RWPE1 (cell line): Measurements from ENCODE around the gene TCEAL3.
A peak's percentile ranks its signal among the peaks of the same experiment; 100 is the strongest.

Experiments used
- CTCF ChIA-PET: fragments of 350-600 bp; sonication (Branson Sonifier 250); formaldehyde crosslinking; extraction: SDS; loops from one replicate; lab custom pipeline; 2021; lab: Yijun Ruan, JAX
- POLR2A ChIA-PET: fragments of 400-600 bp; formaldehyde crosslinking; extraction: SDS; loops from one replicate; lab custom pipeline; 2020; ENCODE audit warnings: antibody characterized with exemption; ENCODE audit not compliant: low non-redundant PET; lab: Yijun Ruan, JAX
- DNase-seq: peaks from one replicate; pipeline ENCODE4 v3.0.0; 2012; ENCODE audit warnings: low spot score
- H3K27ac ChIP-seq: fragments of 450-650 bp; 2 replicates; pipeline ENCODE4 v1.5.1; 2017
- TF ChIP-seq, protein P1 (sequence below): fragments of 450-650 bp; conservative IDR thresholded peaks from 2 replicates; pipeline ENCODE4 v1.5.1; 2017; ENCODE audit warnings: low read depth, mild to moderate bottlenecking

The TCEAL3 gene

DNA sequence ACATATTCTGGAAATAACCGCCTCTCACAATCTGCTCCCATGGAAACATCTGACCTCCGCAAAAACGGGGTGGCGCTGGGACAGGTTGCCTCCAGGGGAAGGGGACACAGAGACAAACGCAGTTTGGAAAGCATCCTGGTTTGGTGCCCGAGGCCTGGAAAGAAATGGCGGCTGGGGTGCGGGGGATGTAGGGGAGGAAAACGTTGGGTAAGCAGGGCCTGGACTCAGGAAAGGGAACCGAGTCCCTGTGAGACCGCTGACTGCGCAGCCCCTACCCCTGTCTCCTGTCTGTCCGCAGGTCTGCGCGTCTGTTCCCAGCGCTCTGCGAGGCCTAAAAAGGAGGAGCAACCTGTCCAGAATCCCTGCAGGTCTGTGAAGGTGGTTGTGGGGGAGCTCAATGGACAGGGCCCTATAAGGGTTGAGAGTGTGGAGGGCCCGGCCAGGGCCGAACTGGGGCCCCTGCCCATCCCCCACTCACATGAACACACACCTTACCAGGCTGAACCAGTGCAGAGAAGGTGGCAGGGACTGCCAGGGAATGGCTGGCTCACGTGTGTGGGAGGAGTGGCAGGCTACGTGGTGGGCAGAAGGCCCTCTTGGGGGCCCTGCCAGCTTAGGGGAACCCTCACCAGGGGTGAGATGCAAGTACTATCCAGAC, 672 bp downstream of the TCEAL3 start:
- ChIA-PET POLR2A (no interaction called here), CTCF (no interaction called here)
- TF ChIP-seq, protein P1, sequence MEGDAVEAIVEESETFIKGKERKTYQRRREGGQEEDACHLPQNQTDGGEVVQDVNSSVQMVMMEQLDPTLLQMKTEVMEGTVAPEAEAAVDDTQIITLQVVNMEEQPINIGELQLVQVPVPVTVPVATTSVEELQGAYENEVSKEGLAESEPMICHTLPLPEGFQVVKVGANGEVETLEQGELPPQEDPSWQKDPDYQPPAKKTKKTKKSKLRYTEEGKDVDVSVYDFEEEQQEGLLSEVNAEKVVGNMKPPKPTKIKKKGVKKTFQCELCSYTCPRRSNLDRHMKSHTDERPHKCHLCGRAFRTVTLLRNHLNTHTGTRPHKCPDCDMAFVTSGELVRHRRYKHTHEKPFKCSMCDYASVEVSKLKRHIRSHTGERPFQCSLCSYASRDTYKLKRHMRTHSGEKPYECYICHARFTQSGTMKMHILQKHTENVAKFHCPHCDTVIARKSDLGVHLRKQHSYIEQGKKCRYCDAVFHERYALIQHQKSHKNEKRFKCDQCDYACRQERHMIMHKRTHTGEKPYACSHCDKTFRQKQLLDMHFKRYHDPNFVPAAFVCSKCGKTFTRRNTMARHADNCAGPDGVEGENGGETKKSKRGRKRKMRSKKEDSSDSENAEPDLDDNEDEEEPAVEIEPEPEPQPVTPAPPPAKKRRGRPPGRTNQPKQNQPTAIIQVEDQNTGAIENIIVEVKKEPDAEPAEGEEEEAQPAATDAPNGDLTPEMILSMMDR: no peak
- no peak for DNase-seq
- peak overlapping the region; percentile 60 for H3K27ac ChIP-seq

DNA sequence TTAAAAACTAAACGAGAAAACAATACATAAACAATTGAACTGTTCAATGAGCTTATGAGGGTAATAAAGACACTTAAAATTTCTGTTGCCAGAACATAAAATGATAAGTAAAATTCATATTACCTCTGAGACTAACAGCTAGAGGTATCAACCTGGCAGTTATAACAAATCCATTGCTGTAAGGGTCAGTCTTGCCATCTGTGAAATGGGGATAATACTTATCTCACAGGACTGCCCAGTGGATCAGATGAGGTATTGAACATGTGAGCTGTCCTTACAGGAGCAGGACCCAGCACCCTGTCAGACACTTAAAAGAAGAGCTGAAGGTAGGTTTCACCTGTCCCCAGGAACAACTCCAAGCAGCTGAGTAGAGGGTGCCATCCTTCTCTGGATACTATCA, 2.5 kb downstream of the TCEAL3 start:
- ChIA-PET CTCF (no interaction called here), POLR2A (no interaction called here)
- no peak for DNase-seq
- TF ChIP-seq, protein P1: no peak
- H3K27ac ChIP-seq: no peak overlapping the region

DNA sequence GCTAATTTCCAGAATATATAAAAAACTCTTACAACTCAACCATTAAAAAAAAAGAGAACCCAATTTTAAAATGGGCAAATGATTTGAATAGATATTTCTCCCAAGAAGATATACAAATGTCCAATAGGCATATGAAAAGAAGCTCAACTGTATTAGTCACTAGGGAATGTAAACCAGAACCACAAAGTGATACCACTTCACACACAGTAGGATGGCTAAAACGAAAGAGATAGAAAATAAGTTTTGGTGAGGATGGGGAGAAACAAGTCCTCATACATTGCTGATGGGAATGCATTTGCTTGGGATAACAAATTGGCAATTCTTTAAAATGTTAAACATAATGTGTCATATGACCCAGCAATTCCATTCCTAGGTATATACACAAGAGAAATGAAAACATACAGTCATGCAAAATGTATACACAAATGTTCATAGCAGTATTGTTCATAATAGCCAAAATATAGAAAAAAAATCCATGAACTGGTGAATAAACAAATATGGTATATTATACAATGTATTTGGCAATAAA, 5.7 kb downstream of the TCEAL3 start:
- no peak for DNase-seq
- CTCF ChIA-PET: no interaction called here
- POLR2A ChIA-PET: no interaction called here
- TF ChIP-seq, protein P1: no peak
- no peak overlapping the region for H3K27ac ChIP-seq

DNA sequence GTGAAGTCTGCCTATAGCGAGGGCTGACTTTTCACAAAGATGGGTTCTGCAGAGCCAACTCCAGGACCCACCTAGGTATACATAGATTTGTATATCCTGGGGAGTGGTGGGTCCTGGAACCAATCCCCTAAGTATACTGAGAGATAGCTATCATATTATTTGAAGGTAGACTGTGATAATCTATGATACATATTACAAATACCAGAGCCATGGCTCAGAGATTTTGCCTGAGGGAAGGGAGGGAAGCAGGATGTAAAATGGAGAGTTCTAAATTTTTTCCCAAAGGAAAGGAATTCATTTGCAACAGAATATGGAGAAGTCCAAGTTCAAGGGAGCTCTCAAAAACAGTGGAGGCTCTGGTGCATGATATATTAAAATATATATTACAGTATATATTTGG, 7.2 kb downstream of the TCEAL3 start:
- TF ChIP-seq, protein P1: no peak
- POLR2A ChIA-PET: no interaction called here
- no peak for DNase-seq
- CTCF ChIA-PET: no interaction called here
- no peak overlapping the region for H3K27ac ChIP-seq

DNA sequence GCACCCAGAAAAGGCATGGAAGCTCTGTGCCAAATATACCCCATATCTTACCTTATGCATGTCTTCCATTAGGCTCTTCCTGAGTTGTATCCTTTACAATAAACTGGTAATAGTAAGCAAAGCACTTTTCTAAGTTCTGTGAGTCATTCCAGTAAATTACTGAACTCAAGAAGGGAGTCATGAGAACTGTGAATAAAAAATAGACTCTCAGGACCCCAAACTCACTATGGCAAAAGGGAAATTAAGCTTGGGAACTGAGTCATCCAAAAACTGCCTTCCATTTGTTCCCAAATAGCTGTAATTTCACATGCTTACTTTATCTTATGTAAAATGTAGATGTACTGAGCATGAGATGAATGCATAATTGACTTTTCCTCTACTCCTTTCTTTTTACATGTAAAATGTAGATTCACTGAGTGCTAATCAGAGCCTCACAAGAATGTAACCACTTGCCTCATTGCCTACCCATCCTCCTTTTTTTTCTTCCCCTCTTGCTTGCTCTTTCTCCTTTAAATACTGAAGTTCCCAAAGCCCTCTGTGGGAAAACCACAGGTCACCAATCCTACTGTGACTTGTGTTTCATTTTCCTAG, 8.1 kb downstream of the TCEAL3 start:
- CTCF ChIA-PET: no interaction called here
- DNase-seq: no peak
- H3K27ac ChIP-seq: no peak overlapping the region
- TF ChIP-seq, protein P1: no peak
- POLR2A ChIA-PET: no interaction called here

DNA sequence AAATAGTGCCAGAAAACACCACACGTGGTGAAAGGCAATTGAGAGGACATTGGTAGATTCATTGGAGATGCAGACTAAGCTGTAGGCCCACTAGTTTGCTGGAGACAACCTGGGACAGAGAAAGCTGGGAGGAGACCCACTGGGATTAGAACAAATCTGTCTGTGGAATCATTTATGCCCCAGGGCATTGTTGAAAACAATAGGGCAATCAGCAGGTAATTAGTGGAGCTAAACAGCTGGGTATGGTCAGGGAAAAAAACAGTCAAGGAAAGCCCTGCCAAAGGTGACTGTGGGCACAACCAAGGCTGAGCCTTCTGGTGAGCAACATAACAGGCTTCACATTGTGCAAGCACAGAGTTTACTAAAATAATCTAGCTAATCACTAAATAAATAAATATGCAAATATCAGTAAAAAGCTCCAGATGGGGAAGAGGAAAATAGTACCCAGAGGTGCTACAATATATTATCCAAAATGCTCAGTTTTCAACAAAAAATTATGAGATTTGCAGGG, 9.0 kb downstream of the TCEAL3 start:
- CTCF ChIA-PET: interaction anchor here (0.7 to 0.8 kb wide), 2 partner anchors 13 to 229 kb away, joined by 3 to 5 read pairs; no protein-coding TSS in a partner anchor
- TF ChIP-seq, protein P1: no peak
- no peak overlapping the region for H3K27ac ChIP-seq
- DNase-seq: no peak
- POLR2A ChIA-PET: no interaction called here
